WTC11 (cell line): ENCODE results near the gene PCDH1. TPM values are rescaled to one million over a fixed set of nuclear protein-coding genes. Genes with fewer than 3 reads are reported as not detected.
A peak's percentile ranks its signal among the peaks of the same experiment; 100 is the strongest.

ENCODE experiments used
- ATF1 ChIP-seq: sonication (generic); formaldehyde crosslinking; IDR thresholded peaks from 2 replicates; pipeline ENCODE4 v1.8.1; 2023; ENCODE audit warnings: mild to moderate bottlenecking, moderate library complexity, missing genetic modification reagents
- ELF4 ChIP-seq: sonication (generic); formaldehyde crosslinking; IDR thresholded peaks from 2 replicates; pipeline ENCODE4 v1.8.1; 2022; ENCODE audit warnings: low read depth, mild to moderate bottlenecking, moderate library complexity, missing genetic modification reagents
- FOXK1 ChIP-seq: sonication (generic); formaldehyde crosslinking; IDR thresholded peaks from 2 replicates; pipeline ENCODE4 v1.8.0; 2022; ENCODE audit warnings: mild to moderate bottlenecking, moderate library complexity, missing genetic modification reagents
- GRHL2 ChIP-seq: fragments of 250-450 bp; sonication (Bioruptor Pico); IDR thresholded peaks from 2 replicates; pipeline ENCODE4 v1.8.0; 2022; ENCODE audit warnings: mild to moderate bottlenecking, moderate library complexity; ENCODE audit not compliant: insufficient replicate concordance, severe bottlenecking
- GTF2I ChIP-seq: fragments of 250-450 bp; sonication (Bioruptor Pico); conservative IDR thresholded peaks from 2 replicates; pipeline ENCODE4 v1.4.0; 2021; ENCODE audit warnings: mild to moderate bottlenecking
- JAZF1 ChIP-seq: fragments of 250-450 bp; sonication (Bioruptor Pico); IDR thresholded peaks from 2 replicates; pipeline ENCODE4 v1.9.0; 2021; ENCODE audit warnings: moderate library complexity, mild to moderate bottlenecking, inconsistent platforms
- JUN ChIP-seq: sonication (generic); formaldehyde crosslinking; IDR thresholded peaks from 2 replicates; pipeline ENCODE4 v1.8.0; 2023; ENCODE audit warnings: mild to moderate bottlenecking, missing genetic modification reagents
- KAT7 ChIP-seq: sonication (generic); formaldehyde crosslinking; IDR thresholded peaks from 2 replicates; pipeline ENCODE4 v1.8.1; 2023; ENCODE audit warnings: missing genetic modification reagents, mild to moderate bottlenecking, borderline replicate concordance
- MYBL2 ChIP-seq: sonication (generic); formaldehyde crosslinking; IDR thresholded peaks from 2 replicates; pipeline ENCODE4 v1.8.1; 2023; ENCODE audit warnings: mild to moderate bottlenecking, moderate library complexity, missing genetic modification reagents
- SMAD3 ChIP-seq: sonication (generic); formaldehyde crosslinking; IDR thresholded peaks from 2 replicates; pipeline ENCODE4 v1.8.0; 2022; ENCODE audit warnings: missing genetic modification reagents, mild to moderate bottlenecking, borderline replicate concordance
- ZNF232 ChIP-seq: sonication (generic); formaldehyde crosslinking; IDR thresholded peaks from 2 replicates; pipeline ENCODE4 v1.8.0; 2022; ENCODE audit warnings: mild to moderate bottlenecking, missing genetic modification reagents
- ZNF317 ChIP-seq: sonication (generic); formaldehyde crosslinking; IDR thresholded peaks from 2 replicates; pipeline ENCODE4 v1.8.1; 2023; ENCODE audit warnings: low read depth, mild to moderate bottlenecking, moderate library complexity, missing genetic modification reagents, borderline replicate concordance
- ZNF396 ChIP-seq: fragments of 250-450 bp; sonication (Bioruptor Pico); IDR thresholded peaks from 2 replicates; pipeline ENCODE4 v1.8.0; 2021; ENCODE audit warnings: mild to moderate bottlenecking, moderate library complexity, borderline replicate concordance
- ZNF416 ChIP-seq: fragments of 250-450 bp; sonication (Bioruptor Pico); IDR thresholded peaks from 2 replicates; pipeline ENCODE4 v1.9.0; 2021; ENCODE audit warnings: mild to moderate bottlenecking, inconsistent platforms
- total RNA-seq: library from RNA; stranded (reverse); gene quantifications from 3 replicates; pipeline ENCODE4 v1.2.3, GENCODE V29; 2021
- TF ChIP-seq, protein P1 (sequence below): sonication (generic); formaldehyde crosslinking; IDR thresholded peaks from 2 replicates; pipeline ENCODE4 v1.8.0; 2022; ENCODE audit warnings: mild to moderate bottlenecking, missing genetic modification reagents
- TF ChIP-seq, protein P2 (sequence below): sonication (generic); formaldehyde crosslinking; IDR thresholded peaks from 2 replicates; pipeline ENCODE4 v1.8.0; 2022; ENCODE audit warnings: missing genetic modification reagents
- TF ChIP-seq, protein P3 (sequence below): fragments of 250-450 bp; sonication (Bioruptor Pico); IDR thresholded peaks from 2 replicates; pipeline ENCODE4 v1.8.0; 2021; ENCODE audit warnings: mild to moderate bottlenecking
- TF ChIP-seq, protein P4 (sequence below): sonication (generic); formaldehyde crosslinking; IDR thresholded peaks from 2 replicates; pipeline ENCODE4 v1.8.1; 2022; ENCODE audit warnings: mild to moderate bottlenecking, moderate library complexity, missing genetic modification reagents
- TF ChIP-seq, protein P5 (sequence below): fragments of 250-450 bp; sonication (Bioruptor Pico); IDR thresholded peaks from 2 replicates; pipeline ENCODE4 v2.1.2; 2022; ENCODE audit warnings: mild to moderate bottlenecking, moderate library complexity
- TF ChIP-seq, protein P6 (sequence below): fragments of 250-450 bp; sonication (Bioruptor Pico); IDR thresholded peaks from 2 replicates; pipeline ENCODE4 v1.9.0; 2021; ENCODE audit warnings: mild to moderate bottlenecking
- TF ChIP-seq, protein P7 (sequence below): fragments of 250-450 bp; sonication (Bioruptor Pico); IDR thresholded peaks from 2 replicates; pipeline ENCODE4 v1.9.0; 2021; ENCODE audit warnings: mild to moderate bottlenecking, borderline replicate concordance

The PCDH1 gene
- total RNA-seq, 1 experiment from 2014 or later, result 105 TPM

DNA sequence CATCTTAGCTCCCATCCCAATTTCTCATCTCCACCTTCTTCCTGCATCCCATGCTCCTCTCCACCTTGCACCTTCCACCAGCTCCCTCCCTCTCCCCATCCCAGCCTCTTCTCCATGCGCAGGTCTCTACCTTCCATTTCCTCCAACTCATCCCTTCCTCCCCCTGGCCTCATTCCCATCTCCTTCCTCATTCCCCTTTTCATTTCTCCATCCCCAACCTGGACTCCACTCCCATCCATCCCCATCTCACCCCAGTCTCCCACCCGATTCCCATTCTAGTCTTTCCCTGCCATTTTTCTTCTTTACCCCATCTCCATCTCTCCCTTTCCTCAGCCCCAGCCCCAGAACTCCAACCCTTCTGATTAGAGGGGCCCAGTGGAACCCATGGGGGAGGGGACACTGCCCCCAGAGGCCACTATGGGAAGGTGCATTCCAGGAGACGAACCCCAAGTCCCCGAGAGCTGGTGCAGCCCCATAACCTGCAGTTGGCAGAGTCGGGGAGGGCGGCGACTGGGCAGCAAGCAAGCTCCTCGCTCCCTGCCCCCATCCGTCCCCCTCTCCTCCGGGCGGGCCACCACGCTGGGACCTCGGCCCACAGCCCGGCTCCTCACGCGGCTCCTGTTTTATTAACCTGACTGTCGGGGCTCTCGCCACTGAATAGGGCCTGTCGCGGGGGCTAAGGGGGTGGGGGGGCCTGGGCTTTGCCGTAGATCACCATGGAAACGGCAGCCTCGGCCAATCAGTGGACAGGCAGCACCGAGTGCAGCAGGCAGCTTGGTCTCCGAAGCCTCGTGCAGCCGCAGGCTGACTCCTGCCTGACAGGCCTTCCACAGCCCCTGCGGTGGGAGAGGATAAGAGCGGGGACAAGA, 66.7 kb downstream of the PCDH1 start (continued):
- TF ChIP-seq SMAD3 (CRISPR knock-in tag), result no peak
- TF ChIP-seq MYBL2 (CRISPR knock-in tag), result 0 out of 2 replicates have a peak, but pooled peaks have one; percentile 21
- no peak for TF ChIP-seq ZNF416 (CRISPR knock-in tag)
- TF ChIP-seq, protein P1, sequence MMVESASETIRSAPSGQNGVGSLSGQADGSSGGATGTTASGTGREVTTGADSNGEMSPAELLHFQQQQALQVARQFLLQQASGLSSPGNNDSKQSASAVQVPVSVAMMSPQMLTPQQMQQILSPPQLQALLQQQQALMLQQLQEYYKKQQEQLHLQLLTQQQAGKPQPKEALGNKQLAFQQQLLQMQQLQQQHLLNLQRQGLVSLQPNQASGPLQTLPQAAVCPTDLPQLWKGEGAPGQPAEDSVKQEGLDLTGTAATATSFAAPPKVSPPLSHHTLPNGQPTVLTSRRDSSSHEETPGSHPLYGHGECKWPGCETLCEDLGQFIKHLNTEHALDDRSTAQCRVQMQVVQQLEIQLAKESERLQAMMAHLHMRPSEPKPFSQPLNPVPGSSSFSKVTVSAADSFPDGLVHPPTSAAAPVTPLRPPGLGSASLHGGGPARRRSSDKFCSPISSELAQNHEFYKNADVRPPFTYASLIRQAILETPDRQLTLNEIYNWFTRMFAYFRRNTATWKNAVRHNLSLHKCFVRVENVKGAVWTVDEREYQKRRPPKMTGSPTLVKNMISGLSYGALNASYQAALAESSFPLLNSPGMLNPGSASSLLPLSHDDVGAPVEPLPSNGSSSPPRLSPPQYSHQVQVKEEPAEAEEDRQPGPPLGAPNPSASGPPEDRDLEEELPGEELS, result peak; percentile 84; the same call in 1 of the 2 replicates
- no peak for TF ChIP-seq JUN (CRISPR knock-in tag)
- TF ChIP-seq, protein P2, sequence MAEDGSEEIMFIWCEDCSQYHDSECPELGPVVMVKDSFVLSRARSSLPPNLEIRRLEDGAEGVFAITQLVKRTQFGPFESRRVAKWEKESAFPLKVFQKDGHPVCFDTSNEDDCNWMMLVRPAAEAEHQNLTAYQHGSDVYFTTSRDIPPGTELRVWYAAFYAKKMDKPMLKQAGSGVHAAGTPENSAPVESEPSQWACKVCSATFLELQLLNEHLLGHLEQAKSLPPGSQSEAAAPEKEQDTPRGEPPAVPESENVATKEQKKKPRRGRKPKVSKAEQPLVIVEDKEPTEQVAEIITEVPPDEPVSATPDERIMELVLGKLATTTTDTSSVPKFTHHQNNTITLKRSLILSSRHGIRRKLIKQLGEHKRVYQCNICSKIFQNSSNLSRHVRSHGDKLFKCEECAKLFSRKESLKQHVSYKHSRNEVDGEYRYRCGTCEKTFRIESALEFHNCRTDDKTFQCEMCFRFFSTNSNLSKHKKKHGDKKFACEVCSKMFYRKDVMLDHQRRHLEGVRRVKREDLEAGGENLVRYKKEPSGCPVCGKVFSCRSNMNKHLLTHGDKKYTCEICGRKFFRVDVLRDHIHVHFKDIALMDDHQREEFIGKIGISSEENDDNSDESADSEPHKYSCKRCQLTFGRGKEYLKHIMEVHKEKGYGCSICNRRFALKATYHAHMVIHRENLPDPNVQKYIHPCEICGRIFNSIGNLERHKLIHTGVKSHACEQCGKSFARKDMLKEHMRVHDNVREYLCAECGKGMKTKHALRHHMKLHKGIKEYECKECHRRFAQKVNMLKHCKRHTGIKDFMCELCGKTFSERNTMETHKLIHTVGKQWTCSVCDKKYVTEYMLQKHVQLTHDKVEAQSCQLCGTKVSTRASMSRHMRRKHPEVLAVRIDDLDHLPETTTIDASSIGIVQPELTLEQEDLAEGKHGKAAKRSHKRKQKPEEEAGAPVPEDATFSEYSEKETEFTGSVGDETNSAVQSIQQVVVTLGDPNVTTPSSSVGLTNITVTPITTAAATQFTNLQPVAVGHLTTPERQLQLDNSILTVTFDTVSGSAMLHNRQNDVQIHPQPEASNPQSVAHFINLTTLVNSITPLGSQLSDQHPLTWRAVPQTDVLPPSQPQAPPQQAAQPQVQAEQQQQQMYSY (CRISPR knock-in tag), result peak; percentile 41; the same call in 1 of the 2 replicates
- TF ChIP-seq, protein P3, sequence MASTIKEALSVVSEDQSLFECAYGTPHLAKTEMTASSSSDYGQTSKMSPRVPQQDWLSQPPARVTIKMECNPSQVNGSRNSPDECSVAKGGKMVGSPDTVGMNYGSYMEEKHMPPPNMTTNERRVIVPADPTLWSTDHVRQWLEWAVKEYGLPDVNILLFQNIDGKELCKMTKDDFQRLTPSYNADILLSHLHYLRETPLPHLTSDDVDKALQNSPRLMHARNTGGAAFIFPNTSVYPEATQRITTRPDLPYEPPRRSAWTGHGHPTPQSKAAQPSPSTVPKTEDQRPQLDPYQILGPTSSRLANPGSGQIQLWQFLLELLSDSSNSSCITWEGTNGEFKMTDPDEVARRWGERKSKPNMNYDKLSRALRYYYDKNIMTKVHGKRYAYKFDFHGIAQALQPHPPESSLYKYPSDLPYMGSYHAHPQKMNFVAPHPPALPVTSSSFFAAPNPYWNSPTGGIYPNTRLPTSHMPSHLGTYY (CRISPR knock-in tag), result no peak
- TF ChIP-seq JAZF1, result no peak
- TF ChIP-seq GRHL2 (CRISPR knock-in tag), result no peak
- TF ChIP-seq KAT7, result 0 out of 2 replicates have a peak, but pooled peaks have one; percentile 24
- TF ChIP-seq ZNF232 (CRISPR knock-in tag), result no peak
- TF ChIP-seq ATF1 (CRISPR knock-in tag), result no peak
- TF ChIP-seq ZNF396, result no peak
- TF ChIP-seq FOXK1 (CRISPR knock-in tag), result no peak
- TF ChIP-seq, protein P4, sequence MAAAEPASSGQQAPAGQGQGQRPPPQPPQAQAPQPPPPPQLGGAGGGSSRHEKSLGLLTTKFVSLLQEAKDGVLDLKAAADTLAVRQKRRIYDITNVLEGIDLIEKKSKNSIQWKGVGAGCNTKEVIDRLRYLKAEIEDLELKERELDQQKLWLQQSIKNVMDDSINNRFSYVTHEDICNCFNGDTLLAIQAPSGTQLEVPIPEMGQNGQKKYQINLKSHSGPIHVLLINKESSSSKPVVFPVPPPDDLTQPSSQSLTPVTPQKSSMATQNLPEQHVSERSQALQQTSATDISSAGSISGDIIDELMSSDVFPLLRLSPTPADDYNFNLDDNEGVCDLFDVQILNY (CRISPR knock-in tag), result no peak; the same call in 1 of the 2 replicates
- TF ChIP-seq, protein P5, sequence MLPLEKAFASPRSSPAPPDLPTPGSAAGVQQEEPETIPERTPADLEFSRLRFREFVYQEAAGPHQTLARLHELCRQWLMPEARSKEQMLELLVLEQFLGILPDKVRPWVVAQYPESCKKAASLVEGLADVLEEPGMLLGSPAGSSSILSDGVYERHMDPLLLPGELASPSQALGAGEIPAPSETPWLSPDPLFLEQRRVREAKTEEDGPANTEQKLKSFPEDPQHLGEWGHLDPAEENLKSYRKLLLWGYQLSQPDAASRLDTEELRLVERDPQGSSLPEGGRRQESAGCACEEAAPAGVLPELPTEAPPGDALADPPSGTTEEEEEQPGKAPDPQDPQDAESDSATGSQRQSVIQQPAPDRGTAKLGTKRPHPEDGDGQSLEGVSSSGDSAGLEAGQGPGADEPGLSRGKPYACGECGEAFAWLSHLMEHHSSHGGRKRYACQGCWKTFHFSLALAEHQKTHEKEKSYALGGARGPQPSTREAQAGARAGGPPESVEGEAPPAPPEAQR (CRISPR knock-in tag), result no peak
- TF ChIP-seq ZNF317 (CRISPR knock-in tag), result no peak
- TF ChIP-seq, protein P6, sequence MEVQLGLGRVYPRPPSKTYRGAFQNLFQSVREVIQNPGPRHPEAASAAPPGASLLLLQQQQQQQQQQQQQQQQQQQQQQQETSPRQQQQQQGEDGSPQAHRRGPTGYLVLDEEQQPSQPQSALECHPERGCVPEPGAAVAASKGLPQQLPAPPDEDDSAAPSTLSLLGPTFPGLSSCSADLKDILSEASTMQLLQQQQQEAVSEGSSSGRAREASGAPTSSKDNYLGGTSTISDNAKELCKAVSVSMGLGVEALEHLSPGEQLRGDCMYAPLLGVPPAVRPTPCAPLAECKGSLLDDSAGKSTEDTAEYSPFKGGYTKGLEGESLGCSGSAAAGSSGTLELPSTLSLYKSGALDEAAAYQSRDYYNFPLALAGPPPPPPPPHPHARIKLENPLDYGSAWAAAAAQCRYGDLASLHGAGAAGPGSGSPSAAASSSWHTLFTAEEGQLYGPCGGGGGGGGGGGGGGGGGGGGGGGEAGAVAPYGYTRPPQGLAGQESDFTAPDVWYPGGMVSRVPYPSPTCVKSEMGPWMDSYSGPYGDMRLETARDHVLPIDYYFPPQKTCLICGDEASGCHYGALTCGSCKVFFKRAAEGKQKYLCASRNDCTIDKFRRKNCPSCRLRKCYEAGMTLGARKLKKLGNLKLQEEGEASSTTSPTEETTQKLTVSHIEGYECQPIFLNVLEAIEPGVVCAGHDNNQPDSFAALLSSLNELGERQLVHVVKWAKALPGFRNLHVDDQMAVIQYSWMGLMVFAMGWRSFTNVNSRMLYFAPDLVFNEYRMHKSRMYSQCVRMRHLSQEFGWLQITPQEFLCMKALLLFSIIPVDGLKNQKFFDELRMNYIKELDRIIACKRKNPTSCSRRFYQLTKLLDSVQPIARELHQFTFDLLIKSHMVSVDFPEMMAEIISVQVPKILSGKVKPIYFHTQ, result no peak
- TF ChIP-seq GTF2I, result no peak
- TF ChIP-seq, protein P7, sequence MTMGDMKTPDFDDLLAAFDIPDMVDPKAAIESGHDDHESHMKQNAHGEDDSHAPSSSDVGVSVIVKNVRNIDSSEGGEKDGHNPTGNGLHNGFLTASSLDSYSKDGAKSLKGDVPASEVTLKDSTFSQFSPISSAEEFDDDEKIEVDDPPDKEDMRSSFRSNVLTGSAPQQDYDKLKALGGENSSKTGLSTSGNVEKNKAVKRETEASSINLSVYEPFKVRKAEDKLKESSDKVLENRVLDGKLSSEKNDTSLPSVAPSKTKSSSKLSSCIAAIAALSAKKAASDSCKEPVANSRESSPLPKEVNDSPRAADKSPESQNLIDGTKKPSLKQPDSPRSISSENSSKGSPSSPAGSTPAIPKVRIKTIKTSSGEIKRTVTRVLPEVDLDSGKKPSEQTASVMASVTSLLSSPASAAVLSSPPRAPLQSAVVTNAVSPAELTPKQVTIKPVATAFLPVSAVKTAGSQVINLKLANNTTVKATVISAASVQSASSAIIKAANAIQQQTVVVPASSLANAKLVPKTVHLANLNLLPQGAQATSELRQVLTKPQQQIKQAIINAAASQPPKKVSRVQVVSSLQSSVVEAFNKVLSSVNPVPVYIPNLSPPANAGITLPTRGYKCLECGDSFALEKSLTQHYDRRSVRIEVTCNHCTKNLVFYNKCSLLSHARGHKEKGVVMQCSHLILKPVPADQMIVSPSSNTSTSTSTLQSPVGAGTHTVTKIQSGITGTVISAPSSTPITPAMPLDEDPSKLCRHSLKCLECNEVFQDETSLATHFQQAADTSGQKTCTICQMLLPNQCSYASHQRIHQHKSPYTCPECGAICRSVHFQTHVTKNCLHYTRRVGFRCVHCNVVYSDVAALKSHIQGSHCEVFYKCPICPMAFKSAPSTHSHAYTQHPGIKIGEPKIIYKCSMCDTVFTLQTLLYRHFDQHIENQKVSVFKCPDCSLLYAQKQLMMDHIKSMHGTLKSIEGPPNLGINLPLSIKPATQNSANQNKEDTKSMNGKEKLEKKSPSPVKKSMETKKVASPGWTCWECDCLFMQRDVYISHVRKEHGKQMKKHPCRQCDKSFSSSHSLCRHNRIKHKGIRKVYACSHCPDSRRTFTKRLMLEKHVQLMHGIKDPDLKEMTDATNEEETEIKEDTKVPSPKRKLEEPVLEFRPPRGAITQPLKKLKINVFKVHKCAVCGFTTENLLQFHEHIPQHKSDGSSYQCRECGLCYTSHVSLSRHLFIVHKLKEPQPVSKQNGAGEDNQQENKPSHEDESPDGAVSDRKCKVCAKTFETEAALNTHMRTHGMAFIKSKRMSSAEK (CRISPR knock-in tag), result no peak
- TF ChIP-seq ELF4 (CRISPR knock-in tag), result no peak
